ENCODE measurements around the gene FRY. TPM values are rescaled to one million over a fixed set of nuclear protein-coding genes. Genes with fewer than 3 reads are reported as not detected.

FRY gene
- total RNA-seq, 1 experiment from 2014 or later = 0.11 TPM

GRCh38 chr13:32277839-32278238 lies 246.3 kb downstream of the FRY start:
- in situ Hi-C loops (cut with HindIII; ENCODE audit: low pct_unique_long_range_greater_than_20kb, low sequenced_read_pairs) = no loop called here
- no peak for DNase-seq (ENCODE audit: low read depth, low spot score)

- DNase-seq (ENCODE audit: low read depth, low spot score) = no peak
- in situ Hi-C loops (cut with HindIII; ENCODE audit: low pct_unique_long_range_greater_than_20kb, low sequenced_read_pairs) = no loop called here
Observed at GRCh38 chr13:32278426-32278825, 246.9 kb downstream of the FRY start.

GRCh38 chr13:32281096-32281495 lies 249.5 kb downstream of the FRY start:
- in situ Hi-C loops (cut with HindIII; ENCODE audit: low pct_unique_long_range_greater_than_20kb, low sequenced_read_pairs) = no loop called here
- no peak for DNase-seq (ENCODE audit: low read depth, low spot score)

- in situ Hi-C loops (cut with HindIII; ENCODE audit: low pct_unique_long_range_greater_than_20kb, low sequenced_read_pairs) = no loop called here
Observed at GRCh38 chr13:32282096-32282711, 250.6 kb downstream of the FRY start.

GRCh38 chr13:32284927-32285632 lies 253.5 kb downstream of the FRY start:
- in situ Hi-C loops (cut with HindIII; ENCODE audit: low pct_unique_long_range_greater_than_20kb, low sequenced_read_pairs) = no loop called here
- peak; percentile 51 for DNase-seq (ENCODE audit: low read depth, low spot score)

More at GRCh38 chr13:32282096-32282711, 250.6 kb downstream of the FRY start:
- no peak for DNase-seq (ENCODE audit: low read depth, low spot score)

GRCh38 chr13:32285633-32285965 lies 254.0 kb downstream of the FRY start:
- in situ Hi-C loops (cut with HindIII; ENCODE audit: low pct_unique_long_range_greater_than_20kb, low sequenced_read_pairs) = no loop called here

GRCh38 chr13:32297206-32297605 lies 265.6 kb downstream of the FRY start:
- no peak for DNase-seq (ENCODE audit: low read depth, low spot score)
- in situ Hi-C loops (cut with HindIII; ENCODE audit: low pct_unique_long_range_greater_than_20kb, low sequenced_read_pairs) = no loop called here

More at GRCh38 chr13:32285633-32285965, 254.0 kb downstream of the FRY start:
- no peak for DNase-seq (ENCODE audit: low read depth, low spot score)

GRCh38 chr13:32298695-32299094 lies 267.1 kb downstream of the FRY start:
- in situ Hi-C loops (cut with HindIII; ENCODE audit: low pct_unique_long_range_greater_than_20kb, low sequenced_read_pairs) = no loop called here
- no peak for DNase-seq (ENCODE audit: low read depth, low spot score)

GRCh38 chr13:32299893-32300292 lies 268.3 kb downstream of the FRY start:
- DNase-seq (ENCODE audit: low read depth, low spot score) = no peak
- in situ Hi-C loops (cut with HindIII; ENCODE audit: low pct_unique_long_range_greater_than_20kb, low sequenced_read_pairs) = no loop called here

GRCh38 chr13:32300406-32300805 lies 268.8 kb downstream of the FRY start:
- in situ Hi-C loops (cut with HindIII; ENCODE audit: low pct_unique_long_range_greater_than_20kb, low sequenced_read_pairs) = no loop called here
- no peak for DNase-seq (ENCODE audit: low read depth, low spot score)

GRCh38 chr13:32300920-32301319 lies 269.3 kb downstream of the FRY start:
- DNase-seq (ENCODE audit: low read depth, low spot score) = no peak
- in situ Hi-C loops (cut with HindIII; ENCODE audit: low pct_unique_long_range_greater_than_20kb, low sequenced_read_pairs) = no loop called here

- no peak for DNase-seq (ENCODE audit: low read depth, low spot score)
- in situ Hi-C loops (cut with HindIII; ENCODE audit: low pct_unique_long_range_greater_than_20kb, low sequenced_read_pairs) = no loop called here
Observed at GRCh38 chr13:32302461-32302860, 270.9 kb downstream of the FRY start.

GRCh38 chr13:32305646-32306045 lies 274.1 kb downstream of the FRY start:
- in situ Hi-C loops (cut with HindIII; ENCODE audit: low pct_unique_long_range_greater_than_20kb, low sequenced_read_pairs) = no loop called here
- no peak for DNase-seq (ENCODE audit: low read depth, low spot score)

- no peak for DNase-seq (ENCODE audit: low read depth, low spot score)
- in situ Hi-C loops (cut with HindIII; ENCODE audit: low pct_unique_long_range_greater_than_20kb, low sequenced_read_pairs) = no loop called here
Observed at GRCh38 chr13:32309312-32310133, 277.9 kb downstream of the FRY start.

- in situ Hi-C loops (cut with HindIII; ENCODE audit: low pct_unique_long_range_greater_than_20kb, low sequenced_read_pairs) = no loop called here
Observed at GRCh38 chr13:32310134-32310706, 278.6 kb downstream of the FRY start.

GRCh38 chr13:32311188-32311897 lies 279.8 kb downstream of the FRY start:
- in situ Hi-C loops (cut with HindIII; ENCODE audit: low pct_unique_long_range_greater_than_20kb, low sequenced_read_pairs) = no loop called here
- DNase-seq (ENCODE audit: low read depth, low spot score) = no peak

More at GRCh38 chr13:32310134-32310706, 278.6 kb downstream of the FRY start:
- peak; percentile 74 for DNase-seq (ENCODE audit: low read depth, low spot score)

GRCh38 chr13:32314271-32315237 lies 283.0 kb downstream of the FRY start:
- DNase-seq (ENCODE audit: low read depth, low spot score) = peak; percentile 39
- in situ Hi-C loops (cut with HindIII; ENCODE audit: low pct_unique_long_range_greater_than_20kb, low sequenced_read_pairs) = no loop called here

Measured in SK-MEL-5 (cell line).